ENCODE results near the gene AATK.

The AATK gene

GRCh38 chr17:81196505-81197408, 30.7 kb upstream of the AATK start:
- DNase-seq (ENCODE audit: low read depth in 2 of 2): no peak

- no peak for DNase-seq (ENCODE audit: low read depth in 2 of 2)
Observed at GRCh38 chr17:81195941-81196495, 30.0 kb upstream of the AATK start.

GRCh38 chr17:81194941-81195901, 29.2 kb upstream of the AATK start:
- no peak for DNase-seq (ENCODE audit: low read depth in 2 of 2)

- DNase-seq (ENCODE audit: low read depth in 2 of 2): no peak
Observed at GRCh38 chr17:81194225-81194760, 28.3 kb upstream of the AATK start.

DNA sequence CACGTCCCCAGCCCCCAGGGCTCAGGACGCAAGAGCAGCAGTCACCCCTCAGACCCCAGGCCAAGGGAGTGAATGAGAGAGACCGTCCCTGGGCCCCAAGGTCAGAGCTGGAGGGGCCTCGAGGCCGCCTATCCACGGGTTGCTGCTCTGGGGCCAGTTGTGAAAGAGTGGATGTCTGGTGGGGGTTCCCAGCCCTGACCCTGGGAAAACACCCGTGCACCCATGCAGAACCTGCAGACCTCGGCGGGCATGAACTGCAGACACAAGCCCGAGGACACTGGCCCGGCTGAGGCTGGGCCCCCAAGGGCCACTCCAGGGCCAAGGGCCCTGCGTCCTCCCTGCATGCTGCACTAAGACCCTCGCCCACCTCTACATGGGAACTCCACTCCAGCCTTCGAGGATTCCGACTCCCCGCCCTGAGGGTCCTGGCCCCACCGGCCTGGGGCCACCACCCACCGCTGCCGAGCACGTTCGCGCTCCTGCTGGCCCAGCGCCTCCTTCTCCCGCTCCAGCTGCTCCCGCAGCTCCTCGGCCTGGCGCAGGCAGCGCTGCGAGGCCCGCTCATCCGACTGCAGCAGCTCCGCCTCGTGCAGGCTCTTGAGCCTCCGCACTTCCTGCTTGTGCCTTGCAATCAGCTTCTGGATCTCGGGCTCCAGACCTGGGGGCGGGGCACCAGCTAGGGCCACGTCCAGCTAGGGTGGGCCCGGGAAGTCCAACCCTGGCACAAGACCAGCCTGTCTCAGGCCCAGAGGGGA, 27.6 kb upstream of the AATK start:
- DNase-seq (ENCODE audit: low read depth in 2 of 2): no peak

DNA sequence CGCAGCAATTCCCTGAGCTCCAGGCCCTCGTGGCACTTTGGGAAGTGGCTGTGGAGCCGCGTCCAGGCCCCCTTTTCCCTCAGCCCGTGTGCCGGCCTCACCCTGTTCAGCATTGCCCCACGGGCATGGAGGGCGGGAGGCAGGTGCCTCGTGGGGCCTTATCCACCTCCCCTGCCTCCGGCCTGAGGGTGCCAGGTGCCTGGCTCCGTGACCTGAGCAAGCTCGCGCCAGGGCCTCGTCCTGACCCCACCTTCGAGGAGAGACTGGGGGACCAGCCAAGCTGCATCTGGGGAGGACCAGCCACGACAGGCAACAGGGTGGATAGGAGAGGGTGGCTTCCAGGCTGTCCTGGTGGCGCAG, 27.0 kb upstream of the AATK start:
- DNase-seq (ENCODE audit: low read depth in 2 of 2): no peak

GRCh38 chr17:81192386-81193050, 26.5 kb upstream of the AATK start:
- DNase-seq (ENCODE audit: low read depth in 2 of 2): no peak

GRCh38 chr17:81191646-81192045, 25.6 kb upstream of the AATK start:
- no peak for DNase-seq (ENCODE audit: low read depth in 2 of 2)

DNA sequence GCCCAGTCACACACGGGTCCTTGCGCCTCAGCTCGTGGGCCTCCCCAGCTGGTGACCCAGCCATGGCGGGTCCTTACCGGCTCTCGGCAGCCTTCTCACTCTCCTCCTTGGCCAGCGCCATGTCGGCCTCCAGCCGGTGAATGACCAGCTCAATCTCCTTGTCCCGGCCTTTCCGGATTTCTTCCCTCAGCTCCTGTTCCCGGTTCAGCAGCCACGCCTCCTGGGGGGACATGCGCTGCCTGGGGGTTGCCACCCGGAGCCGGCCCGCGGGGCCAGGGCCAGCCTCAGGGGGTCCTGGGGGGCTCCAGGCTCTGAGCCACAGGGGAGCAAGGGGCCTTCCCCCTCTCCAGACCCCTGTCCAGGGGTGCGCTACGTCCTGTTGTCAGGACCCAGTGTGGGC, 25.1 kb upstream of the AATK start:
- DNase-seq (ENCODE audit: low read depth in 2 of 2): no peak

DNA sequence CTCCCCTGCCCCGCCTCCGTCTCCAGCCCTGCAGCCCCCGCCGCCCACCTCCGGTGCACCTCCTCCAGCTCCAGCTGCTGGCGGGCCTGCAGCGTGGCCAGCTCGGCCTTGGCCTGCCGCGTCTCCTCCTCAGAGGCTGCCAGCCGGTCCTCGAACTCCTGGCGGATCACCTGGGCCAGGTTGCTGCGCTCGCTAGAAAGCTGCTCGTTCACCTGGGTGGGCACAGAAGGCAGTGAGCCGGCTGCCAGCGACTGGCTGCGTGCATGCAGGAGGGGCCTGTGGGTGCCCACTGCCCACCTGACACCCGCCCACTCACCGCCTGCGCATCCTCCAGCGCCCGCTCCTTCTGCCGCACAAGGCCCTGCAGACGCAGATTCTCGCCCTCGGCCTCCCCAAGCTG, 24.6 kb upstream of the AATK start:
- no peak for DNase-seq (ENCODE audit: low read depth in 2 of 2)

- no peak for DNase-seq (ENCODE audit: low read depth in 2 of 2)
Observed at GRCh38 chr17:81189670-81190530, 23.9 kb upstream of the AATK start.

DNA sequence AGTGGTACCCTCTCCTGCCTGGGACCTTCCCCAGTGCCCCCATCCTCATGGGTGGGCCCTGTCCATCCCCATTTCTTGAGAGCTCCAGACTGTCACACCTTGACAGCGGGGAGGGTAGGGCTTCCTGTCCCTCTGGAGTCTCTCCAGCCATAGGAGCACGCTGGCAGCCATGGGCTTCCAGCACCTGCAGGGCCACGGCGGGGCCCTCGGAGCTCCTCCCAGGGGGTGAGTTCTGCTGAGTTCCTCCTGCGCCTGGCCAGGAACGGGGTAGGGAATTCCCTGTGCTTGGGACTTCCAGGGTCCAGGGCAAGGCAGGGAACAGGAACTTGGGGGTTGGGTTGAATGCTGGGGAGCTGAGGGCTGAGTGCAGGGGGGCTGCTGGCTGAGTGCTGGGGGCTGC, 23.0 kb upstream of the AATK start:
- DNase-seq (ENCODE audit: low read depth in 2 of 2): no peak

DNA sequence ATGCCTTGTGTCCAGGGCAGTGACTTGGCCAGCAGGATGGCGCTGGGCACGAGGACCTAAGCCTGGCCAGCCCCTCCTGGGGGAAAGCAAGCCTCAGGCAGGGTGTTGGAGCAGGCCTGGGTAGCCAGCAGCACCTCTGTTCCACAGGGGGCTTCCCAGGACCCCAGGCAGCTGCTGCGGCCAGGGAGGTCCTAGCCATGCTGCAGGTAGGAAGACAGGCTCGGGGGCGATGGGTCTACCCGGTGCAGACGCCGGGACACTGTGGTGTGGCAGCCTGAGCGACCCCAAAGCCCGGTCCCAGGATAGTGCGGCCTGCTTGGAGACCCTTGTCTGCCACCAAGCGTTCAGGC, 22.4 kb upstream of the AATK start:
- DNase-seq (ENCODE audit: low read depth in 2 of 2): no peak

DNA sequence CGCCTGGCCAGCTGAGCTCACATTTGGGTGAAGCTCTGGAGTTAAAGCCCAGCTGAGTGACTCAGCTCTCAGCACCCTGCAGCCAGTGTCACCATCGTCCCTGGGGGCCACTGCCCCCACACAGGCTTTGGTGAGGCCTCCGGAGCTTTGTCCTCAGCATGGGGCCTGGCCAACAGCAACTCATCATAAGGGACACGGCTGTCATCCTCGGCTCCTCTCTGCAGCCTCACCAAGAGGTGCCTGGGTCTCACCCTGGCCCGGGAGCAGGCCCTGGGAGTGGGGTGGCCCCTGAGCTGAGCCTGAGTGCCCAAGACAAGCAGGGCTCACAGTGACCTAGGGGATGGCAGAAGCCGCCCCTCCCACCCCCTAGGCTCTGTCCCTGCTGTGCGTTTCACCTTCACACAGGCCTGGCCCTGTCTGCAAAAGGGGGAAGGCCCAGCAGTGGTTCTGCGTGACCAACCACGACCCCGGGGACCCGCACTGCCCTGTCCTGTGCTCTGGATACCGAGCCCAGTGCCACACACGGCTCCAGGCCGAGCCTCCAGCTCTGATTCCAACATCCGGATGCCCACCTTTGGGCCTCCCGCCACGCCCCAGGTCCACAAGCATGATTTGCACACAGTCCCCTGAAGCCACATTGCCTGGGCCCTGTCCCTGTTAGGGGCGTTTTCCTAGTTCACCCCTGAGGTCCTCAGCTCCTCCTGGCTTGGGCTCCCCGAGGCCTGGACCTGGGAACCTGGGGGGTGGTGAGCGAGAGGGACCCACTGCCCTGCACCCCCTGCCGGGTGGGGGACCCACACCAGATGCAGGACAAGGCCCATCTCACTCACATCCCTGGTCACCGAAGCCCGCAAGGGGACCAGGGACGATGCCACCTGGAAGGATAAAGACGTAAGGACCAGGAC, 21.8 kb upstream of the AATK start:
- no peak for DNase-seq (ENCODE audit: low read depth in 2 of 2)

- no peak for DNase-seq (ENCODE audit: low read depth in 2 of 2)
Observed at GRCh38 chr17:81187120-81187519, 21.1 kb upstream of the AATK start.

DNA sequence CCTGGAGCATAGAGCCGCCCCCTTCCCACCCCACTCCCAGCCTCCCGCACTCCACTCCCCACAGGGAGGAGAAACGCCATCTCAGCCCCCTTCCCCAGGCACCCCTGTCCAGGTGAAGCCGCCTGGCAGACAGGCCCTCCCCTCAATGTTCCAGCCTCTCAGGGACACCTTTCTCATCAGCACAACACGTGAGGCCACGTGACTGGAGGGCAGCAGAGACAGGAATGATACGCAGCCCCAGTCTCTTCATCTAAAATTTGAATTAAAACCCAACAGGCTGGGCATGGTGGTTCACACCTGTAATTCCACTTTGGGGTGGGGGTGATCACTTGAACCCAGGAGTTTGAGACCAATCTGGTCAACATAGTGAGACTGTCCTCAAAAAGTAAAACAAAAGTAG, 20.2 kb upstream of the AATK start:
- DNase-seq (ENCODE audit: low read depth in 2 of 2): no peak

DNA sequence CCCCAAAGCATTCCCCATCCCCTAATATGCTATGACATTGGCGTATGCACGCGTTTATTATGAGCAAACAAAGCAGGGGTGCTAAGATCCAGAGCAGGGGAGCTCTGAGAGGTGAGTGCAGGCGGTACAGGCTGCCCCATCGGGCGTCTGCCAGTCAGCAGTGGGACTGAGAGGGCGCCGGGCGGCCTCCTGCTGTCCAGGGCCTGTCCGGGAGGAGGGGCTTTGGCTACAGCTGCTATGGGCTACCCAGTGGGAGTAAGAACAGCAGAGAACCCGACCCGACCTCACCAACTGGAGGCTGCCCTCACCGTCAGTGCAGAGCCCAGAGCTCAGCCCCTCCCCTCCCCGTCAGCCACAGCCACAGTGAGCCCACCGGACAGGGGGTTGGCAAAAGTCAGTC, 18.5 kb upstream of the AATK start:
- DNase-seq (ENCODE audit: low read depth in 2 of 2): no peak

- no peak for DNase-seq (ENCODE audit: low read depth in 2 of 2)
Observed at GRCh38 chr17:81183807-81184206, 17.8 kb upstream of the AATK start.

DNA sequence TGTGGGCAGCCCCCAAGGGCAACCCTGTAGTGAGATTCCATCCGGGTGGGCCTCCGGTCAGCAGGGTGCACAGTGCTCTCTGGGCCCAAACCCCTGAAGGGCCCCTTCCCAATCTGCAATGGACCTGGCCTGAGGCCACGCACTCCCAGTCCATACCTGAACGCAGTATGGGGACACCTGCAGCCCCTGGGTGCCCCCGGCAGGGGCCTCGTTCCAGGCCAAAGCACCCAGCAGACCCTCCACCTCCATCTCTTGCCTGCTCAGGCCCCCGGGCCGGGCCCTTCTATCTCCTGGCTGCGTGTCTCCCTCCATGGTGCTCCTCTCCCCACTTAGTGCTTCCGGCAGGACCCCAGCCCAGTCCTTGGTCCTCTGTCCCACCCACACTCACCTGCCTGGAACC, 17.3 kb upstream of the AATK start:
- no peak for DNase-seq (ENCODE audit: low read depth in 2 of 2)

Measured in stimulated activated CD8-positive, alpha-beta memory T cell treated with anti-CD3 and anti-CD28 coated beads, Interleukin-15, amount 100 ng/mL, for 4 hours (primary cell).